SU-DHL-6 (cell line): ENCODE data around the gene MYO7A.

Experiments
- H2AFZ ChIP-seq: fragments of 200-600 bp; sonication (generic); 2 replicates; pipeline ENCODE4 v1.6.1; 2014; ENCODE audit warnings: low read depth, mild to moderate bottlenecking, moderate library complexity, mixed read lengths, antibody characterized with exemption, low read length; ENCODE audit not compliant: severe bottlenecking
- H3F3A ChIP-seq: fragments of 200-600 bp; shearing (Covaris generic); 2 replicates; pipeline ENCODE4 v1.6.0; 2016; ENCODE audit warnings: antibody characterized with exemption, mild to moderate bottlenecking; ENCODE audit not compliant: insufficient read depth
- H3K27ac ChIP-seq: fragments of 200-600 bp; sonication (generic); 2 replicates; pipeline ENCODE4 v1.5.1; 2016; ENCODE audit warnings: low read depth, mild to moderate bottlenecking, low read length, moderate library complexity, mixed read lengths
- H3K27me3 ChIP-seq: fragments of 200-600 bp; sonication (generic), shearing (Covaris generic); 2 replicates; pipeline ENCODE4 v1.6.0; 2014; ENCODE audit warnings: mild to moderate bottlenecking, low read length
- H3K36me3 ChIP-seq: fragments of 200-600 bp; sonication (generic); 2 replicates; pipeline ENCODE4 v1.6.1; 2014; ENCODE audit warnings: mild to moderate bottlenecking, low read length, mixed read lengths
- H3K4me2 ChIP-seq: fragments of 300-600, 200-600 bp; shearing (Covaris generic), sonication (generic); 2 replicates; pipeline ENCODE4 v1.6.0; 2014; ENCODE audit warnings: low read length, low read depth, mild to moderate bottlenecking; ENCODE audit not compliant: poor library complexity, severe bottlenecking
- H3K4me3 ChIP-seq: fragments of 200-600 bp; sonication (generic); 2 replicates; pipeline ENCODE4 v1.5.1; 2014; ENCODE audit warnings: antibody characterized with exemption, low read length, mild to moderate bottlenecking, mixed read lengths; ENCODE audit not compliant: insufficient read depth, poor library complexity, severe bottlenecking
- H3K79me2 ChIP-seq: fragments of 200-600 bp; sonication (generic); 2 replicates; pipeline ENCODE4 v1.6.1; 2014; ENCODE audit warnings: mild to moderate bottlenecking, low read length, moderate library complexity; ENCODE audit not compliant: insufficient read depth
- H3K9ac ChIP-seq: fragments of 200-600 bp; sonication (generic); 2 replicates; pipeline ENCODE4 v1.7.0; 2014; ENCODE audit warnings: mild to moderate bottlenecking, low read length
- H3K9me2 ChIP-seq: fragments of 200-600 bp; sonication (generic); replicated peaks from 2 replicates; pipeline ENCODE4 v1.6.1; 2014; ENCODE audit warnings: low read length; ENCODE audit not compliant: insufficient read depth
- H3K9me3 ChIP-seq: fragments of 200-600 bp; sonication (generic); 2 replicates; pipeline ENCODE4 v1.6.1; 2014; ENCODE audit warnings: low read length, mixed read lengths; ENCODE audit not compliant: insufficient read depth
- H4K20me1 ChIP-seq: fragments of 200-600 bp; sonication (generic); 2 replicates; pipeline ENCODE4 v1.6.1; 2014; ENCODE audit warnings: low read depth, mild to moderate bottlenecking, antibody characterized with exemption, low read length, moderate library complexity, mixed read lengths
- EZH2phosphoT487 ChIP-seq: fragments of 200-600 bp; sonication (generic), shearing (Covaris generic); conservative IDR thresholded peaks from 2 replicates; pipeline ENCODE4 v1.6.1; 2018; ENCODE audit warnings: mild to moderate bottlenecking, antibody characterized with exemption, low read length, moderate library complexity, mixed read lengths
- TF ChIP-seq, protein P1 (sequence below): fragments of 200-600 bp; sonication (generic); IDR thresholded peaks from one replicate; pipeline ENCODE4 v1.5.1; 2017; ENCODE audit warnings: antibody characterized with exemption, mild to moderate bottlenecking, low read length, moderate library complexity; ENCODE audit not compliant: insufficient read depth, poor library complexity, severe bottlenecking

MYO7A gene

GRCh38 chr11:77127920-77128691 lies at the start of gene MYO7A:
Gene MYO7A (plus strand): TSS chr11:77128246. CDS start chr11:77130635, 2,389 bp downstream.
- no peaks in the 10 kb centered on the region for H3K9me3 ChIP-seq
- peak within 1 kb of the TSS; percentile 44 for H3K4me2 ChIP-seq
- H2AFZ ChIP-seq, result peak within 1 kb of the TSS; percentile 49
- no peaks in the 10 kb centered on the region for H3K9me2 ChIP-seq
- no peak within 1 kb of the TSS for H3K4me3 ChIP-seq
- no peak within 1 kb of the TSS for H3K27ac ChIP-seq
- H3K79me2 ChIP-seq, result no peaks in the 10 kb centered on the region
- H3K27me3 ChIP-seq, result no peaks in the 10 kb centered on the region
- no peak for TF ChIP-seq EZH2phosphoT487
- TF ChIP-seq, protein P1, sequence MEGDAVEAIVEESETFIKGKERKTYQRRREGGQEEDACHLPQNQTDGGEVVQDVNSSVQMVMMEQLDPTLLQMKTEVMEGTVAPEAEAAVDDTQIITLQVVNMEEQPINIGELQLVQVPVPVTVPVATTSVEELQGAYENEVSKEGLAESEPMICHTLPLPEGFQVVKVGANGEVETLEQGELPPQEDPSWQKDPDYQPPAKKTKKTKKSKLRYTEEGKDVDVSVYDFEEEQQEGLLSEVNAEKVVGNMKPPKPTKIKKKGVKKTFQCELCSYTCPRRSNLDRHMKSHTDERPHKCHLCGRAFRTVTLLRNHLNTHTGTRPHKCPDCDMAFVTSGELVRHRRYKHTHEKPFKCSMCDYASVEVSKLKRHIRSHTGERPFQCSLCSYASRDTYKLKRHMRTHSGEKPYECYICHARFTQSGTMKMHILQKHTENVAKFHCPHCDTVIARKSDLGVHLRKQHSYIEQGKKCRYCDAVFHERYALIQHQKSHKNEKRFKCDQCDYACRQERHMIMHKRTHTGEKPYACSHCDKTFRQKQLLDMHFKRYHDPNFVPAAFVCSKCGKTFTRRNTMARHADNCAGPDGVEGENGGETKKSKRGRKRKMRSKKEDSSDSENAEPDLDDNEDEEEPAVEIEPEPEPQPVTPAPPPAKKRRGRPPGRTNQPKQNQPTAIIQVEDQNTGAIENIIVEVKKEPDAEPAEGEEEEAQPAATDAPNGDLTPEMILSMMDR, result no peak
- H3K9ac ChIP-seq, result no peak within 1 kb of the TSS; the same call in 1 of the 2 replicates
- no peaks in the 10 kb centered on the region for H4K20me1 ChIP-seq
- H3F3A ChIP-seq, result no peaks in the 10 kb centered on the region
- H3K36me3 ChIP-seq, result no peaks in the 10 kb centered on the region

DNA sequence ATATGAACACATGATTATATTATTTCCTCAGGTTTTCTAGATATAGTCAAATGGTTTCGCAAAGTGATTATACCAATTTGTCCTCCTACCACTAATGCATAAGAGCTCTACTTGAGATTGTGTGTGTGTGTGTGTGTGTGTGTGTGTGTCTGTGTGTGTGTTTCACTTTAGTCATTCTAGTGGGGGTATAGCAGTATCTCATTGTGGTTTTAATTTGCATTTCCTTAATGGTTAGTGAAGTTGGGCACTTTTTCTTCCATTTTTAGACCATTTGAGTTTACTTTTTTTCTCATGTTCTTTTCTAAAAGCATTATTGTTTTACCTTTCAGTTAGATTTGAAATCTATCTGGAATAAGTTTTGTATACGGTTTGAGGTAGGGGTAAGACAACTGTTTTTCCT lies 48.4 kb upstream of the MYO7A start:
- H3K9ac ChIP-seq, result no peak overlapping the region
- H4K20me1 ChIP-seq, result no peaks in the 10 kb centered on the region
- no peak overlapping the region for H3K4me3 ChIP-seq
- TF ChIP-seq, protein P1, result no peak
- TF ChIP-seq EZH2phosphoT487, result no peak
- H3K27ac ChIP-seq, result no peak overlapping the region
- H2AFZ ChIP-seq, result no peak overlapping the region
- no peaks in the 10 kb centered on the region for H3F3A ChIP-seq
- no peaks in the 10 kb centered on the region for H3K79me2 ChIP-seq
- H3K9me2 ChIP-seq, result no peaks in the 10 kb centered on the region
- no peaks in the 10 kb centered on the region for H3K9me3 ChIP-seq
- no peaks in the 10 kb centered on the region for H3K27me3 ChIP-seq
- no peaks in the 10 kb centered on the region for H3K36me3 ChIP-seq
- H3K4me2 ChIP-seq, result no peak overlapping the region

- no peak for TF ChIP-seq EZH2phosphoT487
- no peaks in the 10 kb centered on the region for H3K9me3 ChIP-seq
- H3K4me2 ChIP-seq, result no peak overlapping the region
- no peaks in the 10 kb centered on the region for H3K27me3 ChIP-seq
- no peaks in the 10 kb centered on the region for H3K79me2 ChIP-seq
- H3K36me3 ChIP-seq, result no peaks in the 10 kb centered on the region
- H3K9me2 ChIP-seq, result no peaks in the 10 kb centered on the region
- no peaks in the 10 kb centered on the region for H4K20me1 ChIP-seq
- no peak overlapping the region for H2AFZ ChIP-seq
- H3K27ac ChIP-seq, result no peak overlapping the region
- no peak overlapping the region for H3K9ac ChIP-seq
- H3K4me3 ChIP-seq, result no peak overlapping the region
- no peaks in the 10 kb centered on the region for H3F3A ChIP-seq
These were observed 47.3 kb upstream of the MYO7A start for GRCh38 chr11:77080643-77081210.

- Histone ChIP-seq H3K9ac (no peak overlapping the region), H3K9me2 (no peaks in the 10 kb centered on the region), H3K79me2 (no peaks in the 10 kb centered on the region), H3K4me3 (no peak overlapping the region), H3K4me2 (no peak overlapping the region), H3K27ac (no peak overlapping the region), H4K20me1 (no peaks in the 10 kb centered on the region), H3K9me3 (no peaks in the 10 kb centered on the region), H3F3A (no peaks in the 10 kb centered on the region), H3K27me3 (no peaks in the 10 kb centered on the region), H3K36me3 (no peaks in the 10 kb centered on the region), H2AFZ (no peak overlapping the region)
- no peak for TF ChIP-seq EZH2phosphoT487
- TF ChIP-seq, protein P1, result no peak
These were observed 46.6 kb upstream of the MYO7A start for GRCh38 chr11:77081381-77081851.
